ENCODE results near the gene POLR2I.
"Not testable (repeated sequence)": the region's sequence is repeated elsewhere in the genome, so short reads cannot be mapped to it uniquely, and the experiment has no call there.

Gene POLR2I

GRCh38 chr19:36101550-36102327, 12.9 kb downstream of the POLR2I start:
- DNase-seq (ENCODE audit: low read depth in 2 of 2, low spot score in 1 of 2): no peak

DNA sequence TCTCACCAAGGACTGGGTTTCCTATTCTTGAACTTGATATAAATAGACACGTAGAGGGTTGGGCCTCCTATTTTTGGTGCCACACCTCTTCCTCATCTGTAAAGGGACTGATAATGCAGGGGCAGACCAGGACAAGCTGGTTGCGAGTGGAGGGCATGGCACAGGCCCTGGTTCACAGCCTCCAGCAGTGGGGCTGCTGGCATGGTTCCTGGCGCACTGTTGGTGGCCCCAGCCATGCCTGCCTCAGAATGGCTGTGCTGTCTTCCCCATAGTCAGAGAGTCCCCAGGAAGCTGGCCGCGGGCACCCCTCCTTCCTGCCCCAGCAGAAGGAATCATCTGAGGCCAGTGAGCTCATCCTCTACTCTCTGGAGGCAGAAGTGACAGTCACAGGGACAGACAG, 14.2 kb downstream of the POLR2I start:
- DNase-seq (ENCODE audit: low read depth in 2 of 2, low spot score in 1 of 2): no peak

DNA sequence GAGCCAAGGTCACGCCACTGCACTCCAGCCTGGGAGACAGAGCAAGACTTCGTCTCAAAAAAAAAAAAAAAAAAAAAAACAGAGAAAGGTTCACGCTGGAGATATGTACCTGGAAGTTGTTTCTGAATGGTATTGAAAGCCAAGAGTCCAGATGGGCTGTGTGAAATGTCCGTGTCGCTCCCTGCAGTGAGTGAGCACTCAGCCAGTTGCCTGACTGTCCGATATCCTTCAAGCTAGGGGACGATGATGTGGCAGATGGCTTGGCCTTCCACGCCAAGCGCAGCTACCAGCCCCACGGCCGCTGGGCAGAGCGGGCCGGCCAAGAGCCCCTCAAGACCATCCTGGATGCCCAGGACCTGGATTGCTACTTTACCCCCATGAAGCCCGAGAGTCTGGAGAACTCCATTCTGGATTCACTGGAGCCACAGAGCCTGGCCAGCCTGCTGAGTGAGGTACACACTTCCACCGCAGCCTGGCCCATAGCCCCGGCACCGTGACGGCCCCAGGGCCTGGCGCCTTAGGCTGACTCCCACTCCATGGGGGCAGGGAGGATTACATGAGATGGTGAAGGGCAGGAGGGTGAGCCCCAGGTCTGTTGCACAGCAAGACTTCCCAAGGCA, 15.4 kb downstream of the POLR2I start:
- no peak for DNase-seq (ENCODE audit: low read depth in 2 of 2, low spot score in 1 of 2)

DNA sequence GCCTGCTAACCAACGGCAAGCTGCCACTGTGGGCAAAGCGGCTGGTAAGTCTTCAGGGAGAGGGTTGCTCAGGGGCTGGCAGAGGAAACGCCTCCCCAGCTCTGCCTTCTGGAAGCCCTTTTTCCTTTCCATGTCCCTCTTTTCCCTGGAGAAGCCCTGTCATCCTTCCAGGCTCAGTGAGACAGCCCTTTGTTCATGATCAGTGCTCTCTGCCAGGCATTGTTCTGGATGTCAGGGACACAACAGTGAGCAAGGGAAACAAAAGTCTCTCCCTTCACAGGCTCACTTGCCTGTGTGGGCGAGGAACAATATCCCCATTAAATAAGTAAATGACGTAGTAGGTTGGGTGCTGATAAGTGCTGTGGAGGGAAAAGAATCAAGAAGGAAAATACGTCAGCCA, 17.6 kb downstream of the POLR2I start:
- no peak for DNase-seq (ENCODE audit: low read depth in 2 of 2, low spot score in 1 of 2)

- no peak for DNase-seq (ENCODE audit: low read depth in 2 of 2, low spot score in 1 of 2)
These were observed 21.0 kb downstream of the POLR2I start for GRCh38 chr19:36093687-36094086.

- DNase-seq (ENCODE audit: low read depth in 2 of 2, low spot score in 1 of 2): no peak
These were observed 21.5 kb downstream of the POLR2I start for GRCh38 chr19:36093146-36093662.

DNA sequence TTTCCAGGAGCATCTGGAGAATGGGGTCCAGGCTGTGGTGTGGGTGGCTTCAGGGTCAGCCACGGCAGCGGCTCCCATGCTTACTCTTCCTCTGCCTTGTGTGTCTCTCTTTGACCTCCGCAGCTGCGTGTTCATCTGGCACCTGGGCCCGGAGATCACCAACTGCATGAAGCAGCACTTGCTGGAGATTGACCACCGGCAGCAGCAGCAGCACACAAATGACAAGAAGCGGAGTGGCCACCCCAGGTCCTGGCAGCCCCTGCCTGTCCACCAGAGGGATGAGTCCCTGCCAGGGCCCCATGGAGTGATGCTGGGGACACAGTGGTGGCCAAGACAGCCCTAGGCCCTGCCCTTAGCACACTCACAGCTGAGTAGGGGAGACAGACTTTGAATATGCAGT, 22.1 kb downstream of the POLR2I start:
- no peak for DNase-seq (ENCODE audit: low read depth in 2 of 2, low spot score in 1 of 2)

DNA sequence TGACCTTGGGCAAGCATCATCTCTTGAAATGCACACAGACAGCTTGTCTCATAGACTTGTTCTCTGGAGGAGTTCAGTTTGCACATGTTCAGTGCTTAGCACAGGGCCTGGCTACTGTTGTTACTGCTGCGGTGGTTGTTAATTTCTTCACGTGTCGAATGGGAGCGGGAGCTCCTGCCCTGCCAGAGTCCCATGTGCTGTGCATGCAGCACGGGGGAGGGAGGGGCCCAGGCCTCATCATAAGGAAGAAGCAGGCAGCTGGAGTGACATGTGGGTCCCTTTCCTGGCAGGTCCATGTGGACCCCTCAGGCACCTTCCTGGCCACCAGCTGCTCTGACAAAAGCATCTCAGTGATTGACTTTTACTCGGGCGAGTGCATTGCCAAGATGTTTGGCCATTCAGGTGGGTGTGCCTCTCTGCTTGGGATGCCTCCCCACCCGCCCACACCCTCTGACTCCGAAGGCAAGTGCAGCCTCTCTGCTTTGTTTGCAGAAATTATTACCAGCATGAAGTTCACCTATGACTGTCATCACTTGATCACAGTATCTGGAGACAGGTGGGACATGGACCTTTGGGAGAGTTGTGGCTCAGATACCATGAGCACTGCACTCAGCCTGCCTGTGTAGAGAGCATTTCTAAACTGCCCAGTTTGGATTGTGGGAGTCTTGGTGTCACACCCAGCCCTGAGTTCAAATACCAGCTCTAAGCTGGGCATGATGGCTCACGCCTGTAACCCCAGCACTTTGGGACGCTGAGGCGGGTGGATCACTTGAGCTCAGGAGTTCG, 23.6 kb downstream of the POLR2I start:
- no peak for DNase-seq (ENCODE audit: low read depth in 2 of 2, low spot score in 1 of 2)

GRCh38 chr19:36089847-36090246, 24.8 kb downstream of the POLR2I start:
- DNase-seq (ENCODE audit: low read depth in 2 of 2, low spot score in 1 of 2): no peak

DNA sequence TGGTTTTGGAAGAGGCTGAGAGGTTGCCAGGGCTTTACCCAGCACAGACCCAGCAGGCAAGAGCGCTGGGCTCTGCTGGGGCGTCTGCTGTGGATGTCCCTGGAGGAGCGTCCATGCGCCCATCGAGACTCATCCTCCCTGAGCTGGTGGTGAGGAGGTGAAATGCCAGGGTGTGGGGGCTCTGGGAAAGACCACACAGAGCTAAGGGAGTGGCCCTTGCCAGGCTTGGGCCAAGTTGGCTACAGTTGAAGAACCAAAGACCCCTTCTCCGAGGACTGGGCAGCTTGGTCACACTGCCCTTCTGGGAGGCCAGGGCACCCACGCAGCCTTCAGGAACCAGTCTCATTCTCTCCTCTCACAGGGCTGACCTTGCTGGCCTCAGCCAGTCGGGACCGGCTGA, 28.3 kb downstream of the POLR2I start:
- DNase-seq (ENCODE audit: low read depth in 2 of 2, low spot score in 1 of 2): no peak

GRCh38 chr19:36084231-36085009, 30.3 kb downstream of the POLR2I start:
- DNase-seq (ENCODE audit: low read depth in 2 of 2, low spot score in 1 of 2): no peak

DNA sequence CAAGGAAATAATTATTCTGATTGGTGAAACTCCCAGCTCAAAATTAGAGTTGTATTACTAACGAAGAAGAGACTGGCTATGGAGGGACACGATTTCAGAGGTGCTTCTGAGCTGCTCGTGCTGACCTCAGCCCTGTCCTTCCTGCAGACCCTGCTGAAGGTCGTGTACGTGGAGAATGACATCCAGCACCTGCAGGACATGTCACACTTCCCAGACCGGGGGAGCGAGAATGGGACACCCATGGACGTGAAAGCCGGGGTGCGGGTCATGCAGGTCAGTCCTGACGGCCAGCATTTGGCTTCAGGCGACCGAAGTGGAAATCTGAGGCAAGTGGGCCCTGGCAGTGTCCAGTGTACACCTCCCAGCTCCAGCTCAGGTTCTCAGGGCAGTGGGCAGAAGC, 31.8 kb downstream of the POLR2I start:
- DNase-seq (ENCODE audit: low read depth in 2 of 2, low spot score in 1 of 2): no peak

GRCh38 chr19:36081894-36082293, 32.8 kb downstream of the POLR2I start:
- DNase-seq (ENCODE audit: low read depth in 2 of 2, low spot score in 1 of 2): no peak

GRCh38 chr19:36081385-36081784, 33.3 kb downstream of the POLR2I start:
- no peak for DNase-seq (ENCODE audit: low read depth in 2 of 2, low spot score in 1 of 2)

- DNase-seq (ENCODE audit: low read depth in 2 of 2, low spot score in 1 of 2): no peak
These were observed 35.2 kb downstream of the POLR2I start for GRCh38 chr19:36079389-36079945.

- DNase-seq (ENCODE audit: low read depth in 2 of 2, low spot score in 1 of 2): no peak
These were observed 41.4 kb downstream of the POLR2I start for GRCh38 chr19:36073121-36073876.

DNA sequence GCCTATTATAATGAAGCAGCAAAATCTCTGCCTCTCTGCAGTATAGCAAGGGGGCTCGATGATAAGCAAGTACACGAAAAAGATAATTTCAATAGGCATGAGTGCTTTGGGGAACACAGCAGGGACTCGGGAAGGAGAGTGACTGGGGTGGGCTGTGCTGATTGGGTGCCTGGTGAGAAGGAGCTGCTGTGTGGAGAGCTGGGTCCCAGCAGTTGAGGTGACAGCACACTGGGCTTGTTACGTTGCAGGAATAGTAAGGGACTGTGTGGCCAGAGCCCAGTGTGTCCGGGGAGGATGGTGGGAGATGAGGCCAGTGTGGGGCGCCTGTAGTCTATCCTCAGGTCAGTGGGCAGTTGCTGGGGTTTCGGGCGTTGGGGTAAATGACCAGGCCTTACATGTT, 42.6 kb downstream of the POLR2I start:
- DNase-seq (ENCODE audit: low read depth in 2 of 2, low spot score in 1 of 2): no peak

- DNase-seq (ENCODE audit: low read depth in 2 of 2, low spot score in 1 of 2): not testable (repeated sequence)
These were observed 45.7 kb downstream of the POLR2I start for GRCh38 chr19:36068810-36069499.

GRCh38 chr19:36067681-36068080, 47.0 kb downstream of the POLR2I start:
- no peak for DNase-seq (ENCODE audit: low read depth in 2 of 2, low spot score in 1 of 2)

All from stimulated activated CD8-positive, alpha-beta memory T cell treated with anti-CD3 and anti-CD28 coated beads, Interleukin-4, amount 100 ng/mL, for 4 hours (primary cell).